Large intestine (tissue), 3 donors: ENCODE data around the gene DHX58. TPM values are rescaled to one million over a fixed set of nuclear protein-coding genes. Genes with fewer than 3 reads are reported as not detected.

Experiments
- DNase-seq, 2 donors: peaks; one replicate each; pipeline versions ENCODE4 v3.0.0 to v3.0.0-alpha.2; 2013
- H3K27ac ChIP-seq: one replicate; pipeline ENCODE4 v1.5.1; 2013; ENCODE audit warnings: low read length
- H3K27me3 ChIP-seq: 2 replicates; pipeline ENCODE4 v1.6.1; 2013; ENCODE audit warnings: low read length; ENCODE audit not compliant: control insufficient read depth, insufficient read depth
- H3K36me3 ChIP-seq: 2 replicates; pipeline ENCODE4 v1.6.1; 2013; ENCODE audit warnings: low read length; ENCODE audit not compliant: control insufficient read depth, insufficient read depth
- H3K4me1 ChIP-seq: one replicate; pipeline ENCODE4 v1.6.1; 2013; ENCODE audit warnings: low read length; ENCODE audit not compliant: control insufficient read depth, insufficient read depth
- H3K4me3 ChIP-seq: one replicate; pipeline ENCODE4 v1.5.1; 2013; ENCODE audit warnings: low read length
- H3K9me3 ChIP-seq: one replicate; pipeline ENCODE4 v1.6.1; 2013; ENCODE audit warnings: mild to moderate bottlenecking, low read depth, low read length, moderate library complexity; ENCODE audit not compliant: control insufficient read depth
- WGBS: methylation state at CpG from one replicate; pipeline ENCODE4 v1.1.5; 2013; ENCODE audit warnings: low lambda C conversion rate; ENCODE audit not compliant: insufficient coverage; 5-methylcytosine and 5-hydroxymethylcytosine counted together
- polyA plus RNA-seq: library from polyadenylated mRNA; unstranded; fragments of 120-200 nt; gene quantifications from one replicate; pipeline ENCODE4 v1.2.1, GENCODE V29; 2013

DHX58 gene
- polyA plus RNA-seq, 1 donor, result 11.8 TPM

DNA sequence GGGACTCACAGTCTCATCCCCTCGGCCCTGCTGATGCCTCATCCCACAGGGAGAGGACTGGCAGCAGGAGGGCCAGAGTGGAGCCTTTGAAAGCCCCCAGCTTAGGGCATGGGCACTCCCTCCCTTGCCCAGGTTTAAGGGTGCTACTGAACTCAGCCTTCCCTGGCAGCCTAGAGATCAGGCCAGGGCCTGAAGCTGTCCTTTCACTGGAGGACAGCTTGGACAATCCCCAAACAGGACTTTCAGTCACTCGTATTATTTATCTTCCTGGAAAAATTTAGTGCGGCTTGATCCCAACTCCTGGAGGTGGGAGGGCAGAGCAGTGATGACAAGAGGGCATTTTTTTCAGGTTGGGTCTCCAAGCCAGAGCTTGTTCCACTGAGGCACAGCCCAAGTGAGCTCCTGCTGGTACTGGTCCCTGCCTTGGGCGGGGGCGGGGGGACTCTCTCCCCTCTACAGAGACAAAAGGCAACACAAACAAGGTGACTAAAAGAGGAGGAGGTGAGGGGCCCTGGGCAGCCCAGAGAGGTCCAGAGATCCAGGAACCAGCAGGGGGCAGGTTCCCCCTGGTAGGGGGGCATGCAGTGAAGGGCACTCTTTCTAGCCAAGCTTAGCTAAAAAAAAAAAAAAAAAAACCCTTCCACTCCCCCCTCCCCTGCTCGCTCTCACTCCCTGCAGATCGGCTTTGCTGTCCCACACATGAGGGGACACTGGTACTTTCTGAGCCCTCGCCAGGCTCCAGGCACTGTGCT lies 16.0 kb downstream of the DHX58 start:
- peaks cover 9% of the 10 kb centered on the region for H3K4me1 ChIP-seq
- no peak for DNase-seq
- H3K9me3 ChIP-seq, result no peaks in the 10 kb centered on the region
- peaks cover 32% of the 10 kb centered on the region for H3K27me3 ChIP-seq
- H3K27ac ChIP-seq, result no peak overlapping the region
- H3K4me3 ChIP-seq, result no peak overlapping the region
- no peaks in the 10 kb centered on the region for H3K36me3 ChIP-seq
- WGBS, result no CpG with 5 or more reads among the region's 8 CpGs

DNA sequence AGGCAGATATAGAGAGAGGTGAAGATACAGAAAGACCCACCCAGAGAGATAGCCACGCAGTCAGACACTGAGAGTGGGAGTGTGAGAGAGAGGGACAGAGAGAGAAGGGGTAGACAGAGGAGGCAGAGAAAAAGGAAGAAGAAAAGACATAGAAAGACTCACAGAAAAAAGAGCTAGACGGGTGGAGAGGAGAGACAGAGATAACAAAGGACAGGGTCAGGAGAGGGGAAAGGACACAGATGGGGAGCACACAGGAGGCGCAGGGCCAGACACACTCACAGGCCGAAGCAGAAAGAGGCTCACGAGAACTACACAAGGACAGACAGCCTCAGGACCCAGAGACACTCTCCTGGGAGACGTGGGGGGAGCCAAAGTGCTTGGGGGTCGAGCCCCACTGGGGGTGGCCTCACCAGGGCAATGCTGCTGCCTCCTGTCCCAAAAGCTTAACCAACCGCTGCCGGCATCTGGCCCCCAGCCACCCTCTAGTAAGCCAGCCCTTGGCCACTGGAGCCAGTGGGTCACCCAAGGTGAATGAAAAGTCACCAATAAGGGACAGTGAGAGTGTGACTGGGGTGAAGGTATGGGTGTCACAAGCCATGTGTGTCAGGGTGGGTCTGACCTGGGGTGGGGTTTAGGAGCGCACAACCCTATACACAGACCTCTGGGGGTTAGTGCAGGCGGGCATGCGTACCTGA lies 18.0 kb downstream of the DHX58 start:
- Histone ChIP-seq H3K4me3 (no peak overlapping the region), H3K27ac (no peak overlapping the region), H3K9me3 (no peaks in the 10 kb centered on the region), H3K36me3 (no peaks in the 10 kb centered on the region), H3K27me3 (peaks cover 32% of the 10 kb centered on the region), H3K4me1 (peaks cover 9% of the 10 kb centered on the region)
- 86% methylated on average over 1 of the region's 12 CpGs for WGBS
- no peak for DNase-seq

DNA sequence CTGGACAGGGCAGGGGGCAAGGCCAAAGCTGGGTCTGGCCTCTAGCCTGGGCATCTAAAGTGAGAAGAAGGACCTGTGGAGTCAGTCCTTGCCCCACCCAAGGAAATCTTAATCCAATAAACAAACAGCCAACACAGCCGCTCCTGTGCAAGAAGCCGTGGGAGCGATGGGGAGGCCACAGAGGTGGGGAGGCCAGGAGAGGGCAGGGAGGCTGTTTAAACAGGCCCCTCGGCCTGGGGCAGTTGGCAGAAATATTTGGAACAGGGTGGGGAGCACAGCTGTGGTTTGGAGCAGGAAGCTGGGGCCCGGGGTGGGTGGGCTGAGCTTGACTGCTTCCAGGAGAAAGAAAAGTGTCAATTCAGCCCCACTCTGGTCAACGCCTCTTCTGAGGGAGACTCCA lies 19.6 kb downstream of the DHX58 start:
- no CpG with 5 or more reads among the region's 6 CpGs for WGBS
- Histone ChIP-seq H3K9me3 (peaks cover 2% of the 10 kb centered on the region), H3K36me3 (no peaks in the 10 kb centered on the region), H3K4me1 (peaks cover 7% of the 10 kb centered on the region), H3K4me3 (no peak overlapping the region), H3K27ac (no peak overlapping the region), H3K27me3 (peaks cover 34% of the 10 kb centered on the region)
- no peak for DNase-seq

DNA sequence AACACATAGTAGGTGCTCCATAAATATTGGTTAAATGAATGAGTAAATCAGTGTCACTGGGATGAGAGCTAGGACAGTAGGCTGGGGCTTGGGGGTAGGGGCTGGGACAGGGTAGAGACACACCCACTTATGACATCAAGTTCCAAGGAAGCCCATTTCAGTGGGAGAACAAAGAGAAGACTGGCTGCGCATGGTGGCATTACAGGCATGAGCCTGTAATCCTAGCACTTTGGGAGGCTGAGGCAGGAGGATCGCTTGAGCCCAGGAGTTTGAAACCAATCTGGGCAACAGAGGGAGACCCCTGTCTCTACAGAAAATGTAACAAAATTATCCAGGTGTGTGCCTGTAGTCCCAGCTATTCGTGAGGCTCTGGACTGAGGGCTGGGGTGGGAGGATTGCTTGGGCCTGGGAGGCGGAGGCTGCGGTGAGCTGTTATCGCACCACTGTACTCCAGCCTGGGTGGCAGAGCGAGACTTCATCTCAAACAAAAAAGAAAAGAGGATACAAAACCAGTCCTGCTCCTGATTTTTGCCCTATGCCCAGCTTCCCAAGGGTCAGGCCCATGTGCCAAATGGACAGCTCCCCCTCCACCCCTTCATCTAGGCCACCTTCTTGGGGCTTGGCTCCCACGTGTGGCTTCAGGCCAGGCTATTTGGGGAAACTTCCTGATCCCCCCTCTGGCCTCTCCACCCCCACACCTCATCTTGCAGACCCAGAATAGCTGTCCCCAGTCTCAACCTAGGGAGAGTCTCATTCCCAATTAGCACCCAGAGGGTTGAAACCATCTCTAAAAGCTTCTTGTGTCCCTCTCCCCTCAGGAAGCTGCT lies 21.3 kb downstream of the DHX58 start:
- Histone ChIP-seq H3K27me3 (peaks cover 16% of the 10 kb centered on the region), H3K36me3 (no peaks in the 10 kb centered on the region), H3K27ac (no peak overlapping the region), H3K4me1 (no peaks in the 10 kb centered on the region), H3K4me3 (no peak overlapping the region), H3K9me3 (peaks cover 2% of the 10 kb centered on the region)
- WGBS, result no CpG with 5 or more reads among the region's 8 CpGs
- no peak for DNase-seq

- WGBS, result no CpG with 5 or more reads among the region's 8 CpGs
- Histone ChIP-seq H3K4me1 (no peaks in the 10 kb centered on the region), H3K9me3 (peaks cover 2% of the 10 kb centered on the region), H3K27me3 (peaks cover 9% of the 10 kb centered on the region), H3K36me3 (no peaks in the 10 kb centered on the region), H3K27ac (no peak overlapping the region), H3K4me3 (no peak overlapping the region)
- no peak for DNase-seq
Measured at GRCh38 chr17:42088736-42089135, 23.8 kb downstream of the DHX58 start.

DNA sequence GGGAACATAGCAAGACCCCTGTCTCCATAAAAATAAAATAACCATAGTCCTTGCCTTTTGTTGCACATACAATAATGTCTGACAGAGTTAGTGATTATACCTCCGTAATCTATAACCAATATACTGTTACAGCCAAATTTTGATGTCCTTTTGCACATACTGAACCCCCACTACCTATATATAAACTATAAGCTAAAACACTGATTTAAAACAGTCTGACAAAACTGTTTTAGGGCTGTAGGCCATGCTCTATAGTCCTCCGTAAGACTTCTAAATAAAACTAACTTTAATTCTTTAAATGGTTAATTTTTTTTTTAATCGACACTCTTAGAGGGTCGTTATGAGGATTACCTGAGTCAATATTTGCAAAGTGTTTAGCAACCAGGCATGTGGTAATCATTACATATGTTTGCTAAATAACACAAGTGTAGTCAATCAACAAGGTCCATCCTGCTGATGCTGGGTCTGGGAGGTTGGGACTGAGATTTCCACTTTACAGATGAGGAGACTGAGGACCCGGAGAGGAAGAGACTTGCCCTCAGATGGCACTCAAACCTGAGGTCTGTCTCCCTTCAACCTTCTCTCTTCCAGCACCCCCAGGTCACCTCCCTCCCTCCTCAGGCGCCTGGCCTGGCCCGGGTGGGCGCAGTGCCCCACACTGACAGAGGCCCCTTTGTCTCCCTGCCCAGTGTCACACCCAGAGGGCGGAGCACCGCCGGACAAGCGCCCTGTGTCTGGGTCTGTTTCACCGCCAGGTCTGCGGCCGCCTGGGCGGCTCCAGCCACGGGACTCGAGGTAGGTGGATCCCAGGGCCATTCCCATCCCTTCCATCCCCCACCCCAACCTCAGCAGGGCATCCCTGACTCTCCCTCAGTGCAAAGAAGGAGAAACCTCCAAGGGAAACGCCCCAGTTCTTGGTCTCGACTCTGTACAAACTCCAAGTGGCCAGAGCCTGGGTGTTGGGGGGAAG lies 24.5 kb downstream of the DHX58 start:
- H3K27ac ChIP-seq, result no peak overlapping the region
- H3K27me3 ChIP-seq, result peaks cover 9% of the 10 kb centered on the region
- H3K4me3 ChIP-seq, result no peak overlapping the region
- no peak for DNase-seq
- no peaks in the 10 kb centered on the region for H3K36me3 ChIP-seq
- peaks cover 2% of the 10 kb centered on the region for H3K9me3 ChIP-seq
- WGBS, result 61% methylated on average over 4 of the region's 20 CpGs
- H3K4me1 ChIP-seq, result no peaks in the 10 kb centered on the region

DNA sequence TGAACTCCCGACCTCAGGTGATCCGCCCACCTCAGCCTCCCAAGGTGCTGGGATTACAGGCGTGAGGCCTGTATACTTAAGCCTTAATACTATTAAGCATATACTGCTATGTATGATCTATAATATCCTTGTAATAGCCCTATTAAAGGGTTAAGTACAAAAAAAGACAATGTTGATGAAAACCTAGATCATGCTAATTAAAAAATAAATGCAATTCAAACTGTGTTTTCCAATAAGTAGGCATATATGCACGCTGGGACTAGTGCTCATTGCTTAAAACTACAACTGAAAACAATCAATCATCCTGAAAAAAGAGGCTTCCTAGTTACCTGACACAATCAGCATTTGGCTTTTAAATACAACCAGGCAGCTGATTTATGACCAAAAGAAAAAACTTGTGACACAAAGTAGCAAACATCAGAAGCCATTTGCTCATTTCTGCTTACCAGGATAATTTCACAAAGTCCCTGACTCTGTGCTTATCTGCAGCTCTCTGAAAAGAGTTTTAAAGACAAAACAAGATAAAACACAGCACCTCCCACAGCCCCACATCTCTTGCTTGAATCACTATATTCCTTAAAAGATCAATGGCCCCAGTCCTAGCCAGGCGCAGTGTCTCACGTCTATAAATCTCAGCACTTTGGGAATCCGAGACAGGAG lies 25.3 kb downstream of the DHX58 start:
- Histone ChIP-seq H3K9me3 (peaks cover 2% of the 10 kb centered on the region), H3K27me3 (peaks cover 9% of the 10 kb centered on the region), H3K36me3 (no peaks in the 10 kb centered on the region), H3K4me1 (no peaks in the 10 kb centered on the region), H3K4me3 (no peak overlapping the region), H3K27ac (no peak overlapping the region)
- DNase-seq, result no peak
- 14% methylated on average over 1 of the region's 7 CpGs for WGBS

- DNase-seq, result no peak
- H3K9me3 ChIP-seq, result no peaks in the 10 kb centered on the region
Measured at GRCh38 chr17:42081516-42082129, 30.9 kb downstream of the DHX58 start.

DNA sequence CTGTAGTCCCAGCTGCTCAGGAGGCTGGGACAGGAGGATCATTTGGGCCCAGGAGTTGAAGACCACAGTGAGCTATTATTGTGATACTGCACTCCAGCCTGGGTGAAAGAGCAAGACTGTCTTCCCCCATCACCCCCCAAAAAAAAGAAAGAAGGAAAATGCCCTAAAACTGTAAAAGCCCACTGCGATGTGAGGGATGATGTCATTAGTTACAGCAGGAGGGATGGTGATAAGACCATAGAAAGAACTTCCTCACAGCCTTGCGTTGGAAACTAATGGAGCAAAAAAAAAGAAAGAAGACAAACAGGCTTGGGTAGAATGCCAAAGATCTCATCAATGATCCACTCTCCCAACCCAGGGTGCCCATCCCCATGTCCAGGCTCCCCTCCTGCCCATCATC lies 33.0 kb downstream of the DHX58 start:
- Histone ChIP-seq H3K4me1 (no peaks in the 10 kb centered on the region), H3K27ac (no peak overlapping the region), H3K36me3 (no peaks in the 10 kb centered on the region), H3K9me3 (no peaks in the 10 kb centered on the region), H3K4me3 (no peak overlapping the region), H3K27me3 (peaks cover 12% of the 10 kb centered on the region)
- WGBS, result 76% methylated on average over 2 of the region's 2 CpGs
- no peak for DNase-seq

More at GRCh38 chr17:42081516-42082129, 30.9 kb downstream of the DHX58 start:
- Histone ChIP-seq H3K27me3 (peaks cover 12% of the 10 kb centered on the region), H3K27ac (no peak overlapping the region), H3K36me3 (no peaks in the 10 kb centered on the region), H3K4me1 (no peaks in the 10 kb centered on the region), H3K4me3 (no peak overlapping the region)
- no CpG with 5 or more reads among the region's 9 CpGs for WGBS
